ENCODE results near the gene C1QA.
"Not testable (repeated sequence)": the region's sequence is repeated elsewhere in the genome, so short reads cannot be mapped to it uniquely, and the experiment has no call there.

Gene C1QA

DNA sequence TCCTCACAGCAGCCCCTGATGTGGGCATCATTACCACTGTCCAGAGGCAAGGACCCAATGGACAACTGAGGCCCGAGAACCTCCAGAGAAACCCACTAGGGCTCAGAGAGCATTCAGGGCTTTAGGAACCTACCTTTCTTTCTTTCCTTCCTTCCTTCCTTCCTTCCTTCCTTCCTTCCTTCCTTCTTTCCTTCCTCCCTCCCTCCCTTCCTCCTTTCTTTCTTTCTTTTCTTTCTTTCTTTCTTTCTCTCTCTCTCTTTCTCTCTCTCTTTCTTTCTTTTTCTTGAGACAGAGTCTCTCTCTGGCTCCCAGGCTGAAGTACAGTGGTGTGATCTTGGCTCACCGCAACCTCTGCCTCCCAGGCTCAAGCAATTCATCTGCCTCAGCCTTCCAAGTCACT is 32.4 kb downstream of the C1QA start:
- DNase-seq (ENCODE audit: low read depth, low spot score); H3K27ac ChIP-seq: not testable (repeated sequence)

DNA sequence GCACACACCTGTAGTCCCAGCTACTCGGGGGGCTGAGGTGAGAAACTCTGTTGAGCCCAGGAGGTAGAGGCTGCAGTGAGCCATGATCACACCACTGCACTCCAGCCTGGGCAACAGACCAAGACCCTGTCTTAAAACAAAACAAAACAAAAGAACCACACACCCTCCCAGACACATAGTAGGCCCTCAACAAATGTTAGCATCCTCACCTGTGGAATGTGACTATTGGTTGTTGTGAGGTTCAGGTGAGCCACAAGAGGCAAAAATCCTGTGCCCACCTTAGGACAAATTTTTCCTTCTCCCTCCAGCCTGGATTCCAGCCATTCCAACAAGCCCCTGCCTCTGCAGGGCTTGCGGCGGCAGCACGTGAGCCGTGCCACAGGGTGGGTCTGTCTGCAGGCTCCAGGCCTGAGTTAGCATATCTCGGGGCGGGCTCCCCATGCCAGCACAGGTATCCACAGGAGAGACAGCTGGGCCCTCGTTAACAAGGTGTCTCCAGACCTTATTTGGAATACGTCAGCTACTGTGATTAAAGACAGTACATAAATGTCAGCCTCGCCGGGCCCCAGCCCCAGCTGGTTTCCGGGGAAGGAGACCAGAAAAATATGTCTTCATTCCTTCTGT is 34.0 kb downstream of the C1QA start:
- H3K27ac ChIP-seq: no peak overlapping the region
- no peak for DNase-seq (ENCODE audit: low read depth, low spot score)

DNA sequence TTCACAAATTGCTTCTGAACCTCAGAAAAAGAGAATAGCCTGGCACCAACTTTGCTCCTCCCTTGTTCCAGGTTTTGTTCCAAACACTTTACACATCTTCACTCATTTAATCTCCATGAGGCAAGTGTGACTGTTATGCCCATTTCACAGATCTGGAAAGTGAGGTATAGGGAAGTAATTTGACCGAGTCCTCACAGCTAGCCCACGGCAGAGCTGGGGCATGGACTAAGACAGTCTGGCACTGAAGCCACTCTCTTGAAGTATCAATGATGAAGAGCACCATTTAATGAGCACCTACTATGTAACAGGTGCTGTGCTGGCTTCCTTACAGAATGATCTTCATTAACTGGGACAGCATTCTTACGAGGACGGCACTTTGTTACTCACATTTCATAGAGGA is 35.6 kb downstream of the C1QA start:
- no peak overlapping the region for H3K27ac ChIP-seq

DNA sequence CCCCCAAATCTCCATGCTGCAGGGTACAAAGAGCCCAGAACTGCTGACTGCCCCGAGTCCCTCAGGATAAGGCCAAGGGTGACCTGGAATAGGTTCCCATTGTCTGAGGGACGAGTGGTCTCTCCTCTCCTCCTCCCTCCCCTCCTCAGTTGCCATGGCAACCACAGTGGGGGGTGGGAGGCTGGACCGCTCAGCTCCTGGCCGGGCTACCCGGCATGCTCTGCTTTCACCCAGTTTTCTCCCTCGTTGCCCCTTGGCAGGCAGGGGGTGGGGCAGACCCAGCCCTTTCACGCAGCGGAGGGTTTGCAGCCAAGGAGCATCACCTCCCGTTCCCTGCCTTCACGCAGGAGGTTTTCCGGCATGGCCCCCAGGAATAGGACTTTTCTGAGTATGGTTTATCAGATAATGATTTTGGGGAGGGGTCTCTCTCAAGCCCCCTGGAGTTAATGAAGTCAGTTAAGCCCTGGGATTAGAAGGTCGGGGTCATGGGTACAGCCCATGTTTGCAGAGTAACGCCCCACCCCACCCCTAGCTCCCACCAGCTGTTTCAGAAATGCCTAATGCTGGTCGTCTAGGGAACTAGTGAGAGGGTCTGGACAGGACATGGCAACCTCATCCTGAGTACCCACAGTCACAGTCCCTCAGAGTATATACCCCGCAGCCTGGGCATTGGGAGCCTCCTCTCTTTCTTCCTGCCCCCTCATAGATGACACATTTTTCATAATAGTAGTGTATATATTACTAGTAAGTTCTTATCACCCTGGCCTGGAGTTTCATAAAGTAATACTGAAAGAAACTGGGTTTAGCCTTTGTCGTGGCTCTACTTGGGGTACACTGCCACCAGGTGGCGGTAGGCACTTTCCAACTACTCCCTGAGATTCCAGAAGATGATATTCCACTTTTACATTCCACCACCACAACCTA is 37.3 kb downstream of the C1QA start:
- no peak for DNase-seq (ENCODE audit: low read depth, low spot score)
- no peak overlapping the region for H3K27ac ChIP-seq

More for the DNA sequence above, 35.6 kb downstream of the C1QA start:
- no peak for DNase-seq (ENCODE audit: low read depth, low spot score)

DNA sequence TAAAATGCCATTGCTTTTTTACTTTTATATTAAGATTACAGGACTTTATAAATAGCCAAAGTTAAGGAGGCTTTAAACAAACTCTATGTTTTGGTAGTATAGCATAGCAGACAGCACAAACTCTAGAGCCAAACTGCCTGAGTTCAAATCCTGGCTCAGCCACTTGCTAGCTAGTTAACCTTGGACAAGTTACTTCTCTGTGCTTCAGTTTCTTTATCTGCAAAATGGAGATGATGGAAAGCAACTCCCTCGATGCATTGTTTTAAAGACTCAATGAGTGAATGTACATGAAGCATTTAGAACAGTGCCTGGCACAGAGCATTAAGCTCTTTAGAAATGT is 38.0 kb downstream of the C1QA start:
- H3K27ac ChIP-seq: no peak overlapping the region
- no peak for DNase-seq (ENCODE audit: low read depth, low spot score)

DNA sequence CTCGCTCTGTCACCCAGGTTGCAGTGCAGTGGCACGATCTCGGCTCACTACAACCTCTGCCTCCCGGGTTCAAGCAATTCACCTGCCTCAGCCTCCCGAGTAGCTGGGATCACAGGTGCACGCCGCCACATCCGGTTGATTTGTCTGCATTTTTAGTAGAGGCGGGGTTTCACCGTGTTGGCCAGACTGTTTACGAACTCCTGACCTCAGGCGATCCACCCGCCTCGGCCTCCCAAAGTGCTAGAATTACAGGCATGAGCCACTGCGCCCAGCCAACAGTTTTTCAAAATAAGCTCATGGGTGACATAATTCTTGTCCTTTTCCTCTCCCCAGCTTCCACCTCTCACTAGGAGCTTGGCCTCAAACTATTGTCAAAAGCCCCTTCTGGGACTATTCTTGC is 39.7 kb downstream of the C1QA start:
- not testable (repeated sequence) for H3K27ac ChIP-seq; DNase-seq (ENCODE audit: low read depth, low spot score)

DNA sequence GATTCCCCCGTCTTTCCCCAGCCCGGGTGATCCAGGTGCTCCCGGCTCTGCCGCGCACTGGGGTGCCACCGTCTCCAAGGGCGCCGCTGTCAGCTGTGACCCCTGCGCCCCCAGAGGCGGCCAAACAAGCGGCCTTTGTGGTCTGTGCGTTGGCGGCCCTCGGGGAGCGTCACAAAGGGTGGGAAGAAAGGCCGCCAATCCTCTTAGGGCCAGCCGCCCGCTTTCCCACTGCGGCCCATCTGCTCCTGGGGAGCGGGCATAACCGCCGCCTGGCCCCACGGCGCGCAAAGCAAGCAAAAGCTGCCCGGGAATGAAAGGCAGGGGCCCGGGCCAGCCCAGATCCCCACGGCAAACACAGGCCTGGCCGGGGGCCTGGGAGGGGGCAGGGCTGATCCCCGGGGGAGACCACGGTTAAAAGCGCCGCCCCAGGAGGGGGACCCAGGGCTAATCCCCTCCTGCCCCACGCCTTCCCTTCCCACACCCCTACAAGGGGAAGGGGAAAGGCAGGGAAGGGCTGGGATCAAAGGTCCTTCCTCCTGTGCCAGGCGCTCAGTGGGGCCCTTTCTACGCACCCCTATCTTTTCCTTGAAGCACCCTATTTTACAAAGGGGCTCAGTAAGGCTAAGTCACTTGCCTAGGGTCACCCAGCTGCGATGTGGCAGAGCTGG is 40.6 kb downstream of the C1QA start:
- no peak for DNase-seq (ENCODE audit: low read depth, low spot score)

DNA sequence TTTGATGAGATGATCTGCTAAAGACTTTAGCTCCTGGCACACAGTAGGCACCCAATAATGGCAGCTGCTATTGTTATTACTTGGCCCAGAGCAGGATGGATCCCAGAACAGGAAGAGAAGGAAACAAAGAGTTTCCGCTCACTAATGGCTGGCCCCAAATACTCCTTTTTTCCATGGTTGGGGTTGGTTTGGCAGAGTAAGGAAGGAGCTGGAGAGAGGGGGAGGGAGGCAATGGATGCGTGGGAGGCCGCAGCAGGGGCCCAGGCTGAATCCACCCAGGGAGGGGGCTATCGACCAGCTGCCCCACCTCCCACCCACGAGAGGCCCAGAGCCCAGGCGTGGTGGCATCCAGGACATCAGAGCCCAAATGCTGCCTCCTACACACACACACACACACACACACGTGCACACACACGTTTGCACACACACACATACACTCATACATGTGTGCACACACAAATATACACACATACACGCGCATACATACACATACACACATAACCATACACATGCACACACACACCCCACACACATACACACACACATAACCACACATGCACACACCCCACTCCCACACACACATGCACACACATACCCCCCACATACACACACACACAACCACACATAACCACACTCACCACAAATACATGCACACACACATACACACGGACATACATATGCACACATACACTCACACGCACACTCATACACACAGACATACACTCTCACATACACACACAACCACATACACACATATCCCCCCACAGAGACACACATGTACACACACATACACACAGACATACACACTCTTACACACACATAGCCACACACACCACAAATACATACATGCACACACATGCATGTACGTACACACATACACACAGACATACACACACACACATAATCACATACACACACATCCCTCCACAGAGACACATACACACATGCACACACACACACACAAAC is 41.8 kb downstream of the C1QA start:
- DNase-seq (ENCODE audit: low read depth, low spot score): no peak
- no peak overlapping the region for H3K27ac ChIP-seq

More for the DNA sequence above, 40.6 kb downstream of the C1QA start:
- no peak overlapping the region for H3K27ac ChIP-seq

DNA sequence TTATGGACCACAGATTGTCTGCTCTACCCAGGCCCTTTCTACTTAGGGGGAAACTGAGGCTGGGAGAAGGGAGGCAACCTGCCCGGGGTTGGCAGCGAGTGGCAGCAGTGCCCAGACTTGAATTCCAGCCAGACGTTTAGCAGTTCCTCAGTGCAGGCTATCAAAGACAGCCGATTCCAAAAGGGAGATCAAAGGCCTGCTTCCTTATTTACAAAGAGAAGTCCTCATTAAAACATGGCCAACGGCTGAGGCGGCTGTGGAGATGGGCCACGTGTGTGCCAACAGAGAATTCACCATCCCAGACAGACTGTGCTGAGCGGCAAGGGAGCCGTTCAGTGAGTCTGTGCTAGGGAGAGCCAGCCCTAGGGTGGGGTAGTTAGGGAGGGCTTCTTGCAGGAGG is 44.3 kb downstream of the C1QA start:
- no peak overlapping the region for H3K27ac ChIP-seq
- no peak for DNase-seq (ENCODE audit: low read depth, low spot score)

DNA sequence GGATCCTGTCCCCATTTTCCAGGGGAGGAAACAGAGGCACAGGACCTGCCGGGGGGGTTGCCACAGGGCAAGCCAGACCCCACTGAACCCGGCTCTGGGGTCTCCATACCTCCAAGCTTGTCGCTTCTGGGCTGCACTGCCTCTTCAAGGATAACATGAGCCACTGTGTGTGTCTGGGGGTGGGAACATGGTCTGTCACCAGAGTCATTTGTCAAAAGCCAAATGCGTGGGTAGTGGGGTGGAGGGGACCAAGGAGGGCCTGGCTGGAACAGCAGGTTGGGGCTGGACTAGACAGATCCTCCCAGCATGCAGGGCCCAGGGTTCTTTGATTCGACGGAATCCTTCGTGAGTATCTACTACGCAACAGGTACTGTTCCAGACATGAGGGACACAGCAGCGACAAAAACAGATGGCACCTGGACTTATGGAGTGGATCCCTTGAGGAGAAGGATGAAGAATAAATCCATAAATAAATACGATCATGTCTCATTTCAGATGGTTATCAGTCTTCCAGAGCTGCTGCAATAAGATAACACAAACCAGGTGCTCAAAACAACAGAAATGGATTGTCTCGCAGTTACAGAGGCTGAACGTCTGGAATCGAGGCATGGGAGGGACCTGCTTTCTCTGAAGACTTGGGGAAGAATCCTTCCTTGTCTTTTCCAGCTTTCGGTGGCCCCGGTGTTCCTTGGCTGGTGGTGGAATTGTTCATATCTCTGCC is 45.3 kb downstream of the C1QA start:
- H3K27ac ChIP-seq: no peak overlapping the region
- no peak for DNase-seq (ENCODE audit: low read depth, low spot score)

DNA sequence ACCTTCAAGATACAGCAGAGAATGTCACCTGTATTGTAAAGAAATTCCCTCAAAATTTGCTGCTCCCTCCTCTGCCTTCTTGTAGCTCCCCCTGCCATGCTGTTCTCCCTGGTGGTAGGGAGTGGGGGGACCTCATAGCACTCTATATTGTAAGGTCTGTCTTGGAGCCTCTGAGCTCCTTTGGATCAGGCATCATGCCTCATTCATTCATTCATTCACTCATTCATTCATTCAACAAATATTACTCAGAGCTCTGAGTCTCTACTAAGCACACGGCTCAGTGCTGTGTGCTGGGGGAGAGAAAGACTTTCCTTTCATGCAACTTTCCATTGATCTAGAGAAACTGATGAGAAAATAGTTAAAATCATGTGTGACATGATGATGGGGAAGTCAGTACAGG is 47.1 kb downstream of the C1QA start:
- H3K27ac ChIP-seq: no peak overlapping the region
- no peak for DNase-seq (ENCODE audit: low read depth, low spot score)

DNA sequence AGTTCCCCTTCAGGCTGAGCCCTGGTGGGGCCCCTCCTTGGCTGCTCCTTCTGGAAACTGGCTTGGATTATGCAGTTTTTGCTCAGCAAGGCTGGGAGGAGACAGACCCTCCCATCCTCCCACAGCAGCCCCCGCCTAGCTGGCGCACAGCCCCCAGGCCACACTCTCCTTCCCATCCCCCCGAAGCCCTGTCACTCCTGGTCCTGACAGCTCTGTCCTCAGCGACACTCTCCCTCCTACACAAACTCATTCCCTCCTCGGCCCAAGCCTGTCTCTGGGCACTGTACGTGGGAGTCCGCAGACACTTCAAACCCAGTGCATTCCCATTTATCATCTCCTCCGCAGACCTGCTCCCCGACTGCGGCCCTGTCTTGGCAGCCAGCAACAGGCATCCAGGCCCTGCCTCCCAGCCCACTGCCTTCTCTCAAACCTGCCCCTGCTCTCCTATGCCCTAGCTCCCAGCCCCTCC is 49.2 kb downstream of the C1QA start:
- no peak for DNase-seq (ENCODE audit: low read depth, low spot score)
- H3K27ac ChIP-seq: no peak overlapping the region

DNA sequence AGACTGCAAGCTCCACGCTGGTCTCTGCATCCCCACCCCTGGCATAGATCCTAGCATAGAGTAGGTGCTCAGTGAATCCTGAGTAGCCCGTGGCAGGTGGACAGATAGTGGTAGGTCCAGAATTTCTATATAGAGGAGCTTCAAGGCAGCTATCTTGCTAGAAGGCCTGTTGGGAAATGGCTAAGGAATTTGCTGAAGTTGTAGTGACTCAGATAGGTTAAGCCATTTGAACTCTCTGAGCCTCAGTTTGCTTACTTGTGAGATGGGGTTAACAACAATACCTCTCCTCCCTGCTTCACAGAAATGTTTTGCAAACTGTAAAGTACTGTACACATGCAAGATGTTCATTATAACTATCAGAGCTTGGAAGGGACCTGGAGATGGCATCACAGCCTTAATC is 50.8 kb downstream of the C1QA start:
- H3K27ac ChIP-seq: no peak overlapping the region
- no peak for DNase-seq (ENCODE audit: low read depth, low spot score)

DNA sequence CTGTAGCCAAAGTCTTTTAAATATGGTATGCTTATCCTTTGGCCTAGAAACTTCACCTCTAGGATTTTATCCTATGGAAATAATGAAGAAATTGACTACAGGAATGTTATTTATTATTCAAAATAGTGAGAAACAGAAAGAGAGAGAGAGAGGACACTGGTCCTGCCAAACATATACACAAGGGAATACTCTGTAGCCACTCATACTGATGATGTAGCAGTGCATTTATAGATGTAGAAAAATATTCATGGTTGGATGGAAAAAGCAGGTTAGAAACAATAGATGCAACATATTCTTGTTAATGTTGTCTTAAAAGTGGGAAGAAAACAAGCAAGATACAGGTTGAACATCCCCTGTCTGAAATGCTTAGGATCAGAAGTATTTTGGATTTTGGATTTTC is 52.0 kb downstream of the C1QA start:
- no peak overlapping the region for H3K27ac ChIP-seq
- DNase-seq (ENCODE audit: low read depth, low spot score): no peak

Measured in epithelial cell of prostate (primary cell).